ENCODE measurements around the gene ST3GAL6. TPM values are rescaled to one million over a fixed set of nuclear protein-coding genes. Genes with fewer than 3 reads are reported as not detected.

Gene ST3GAL6, protein sequence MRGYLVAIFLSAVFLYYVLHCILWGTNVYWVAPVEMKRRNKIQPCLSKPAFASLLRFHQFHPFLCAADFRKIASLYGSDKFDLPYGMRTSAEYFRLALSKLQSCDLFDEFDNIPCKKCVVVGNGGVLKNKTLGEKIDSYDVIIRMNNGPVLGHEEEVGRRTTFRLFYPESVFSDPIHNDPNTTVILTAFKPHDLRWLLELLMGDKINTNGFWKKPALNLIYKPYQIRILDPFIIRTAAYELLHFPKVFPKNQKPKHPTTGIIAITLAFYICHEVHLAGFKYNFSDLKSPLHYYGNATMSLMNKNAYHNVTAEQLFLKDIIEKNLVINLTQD
- total RNA-seq = 0.59 and 1.5 TPM in 2 replicates

GRCh38 chr3:98763076-98763475 is at the start of gene ST3GAL6:
TSS of gene ST3GAL6 (plus strand) at chr3:98763340. CDS start at chr3:98768441, 5,101 bp downstream.

Small RNAs within 50 kb of the gene (small RNA-seq; reads per million reads assigned to genes)
- gene RNU6-26P = not detected

Other genes with a start within 250 kb of the ST3GAL6 start
- gene CLDND1, start 240.4 kb upstream of the ST3GAL6 start, total RNA-seq = 31.6 and 32.6 TPM in 2 replicates
- gene GPR15, start 231.4 kb upstream of the ST3GAL6 start, total RNA-seq = not detected in 2 replicates
- gene CPOX, start 169.7 kb upstream of the ST3GAL6 start, total RNA-seq = 20.9 and 24.6 TPM in 2 replicates
- 310 and 804 TPM in 2 replicates for gene DCBLD2, start 138.4 kb downstream of the ST3GAL6 start, total RNA-seq